SK-N-SH (cell line): ENCODE measurements around the gene SLC35G2. TPM values are rescaled to one million over a fixed set of nuclear protein-coding genes. Genes with fewer than 3 reads are reported as not detected.

Source experiments
- CTCF ChIA-PET: fragments of 300-600, 350-600 bp; formaldehyde crosslinking; extraction: SDS; loops from one replicate; lab custom pipeline; 2021; lab: Yijun Ruan, JAX
- POLR2A ChIA-PET: fragments of 350-600 bp; sonication (Branson Sonifier 250); formaldehyde crosslinking; extraction: SDS; loops from one replicate; lab custom pipeline; 2020; ENCODE audit warnings: antibody characterized with exemption, inconsistent platforms; lab: Yijun Ruan, JAX
- DNase-seq: peaks from one replicate; pipeline ENCODE4 v3.0.0; 2012
- H2AFZ ChIP-seq: fragments of 200-600 bp; sonication (generic); 2 replicates; pipeline ENCODE4 v1.8.1; 2016; ENCODE audit warnings: antibody characterized with exemption, mild to moderate bottlenecking, low read depth
- H3F3A ChIP-seq: fragments of 200-600 bp; sonication (generic); replicated peaks from 2 replicates; pipeline ENCODE3; 2016; ENCODE audit warnings: antibody characterized with exemption, mild to moderate bottlenecking; ENCODE audit not compliant: insufficient read depth
- H3K27ac ChIP-seq, 2 experiments: fragments of 200-500 bp in 1 of 2; fragments of 200-600 bp in 1 of 2; sonication (Bioruptor generic) in 1 of 2; sonication (generic), shearing (Covaris generic) in 1 of 2; 2 replicates each; pipeline versions ENCODE4 v1.5.1 to v1.6.1; 2014 to 2016; ENCODE audit warnings: low read depth in 2 of 2, inconsistent platforms in 1 of 2, low read length in 1 of 2, mild to moderate bottlenecking in 1 of 2, mixed read lengths in 1 of 2
- H3K27me3 ChIP-seq: fragments of 200-600 bp; sonication (generic), shearing (Covaris generic); 2 replicates; pipeline ENCODE4 v1.6.1; 2016; ENCODE audit warnings: mixed run types; ENCODE audit not compliant: insufficient read depth
- H3K36me3 ChIP-seq, 2 experiments: fragments of 200-500 bp in 1 of 2; fragments of 200-600 bp in 1 of 2; sonication (Bioruptor generic) in 1 of 2; sonication (generic) in 1 of 2; replicated peaks in 1 of 2; 2 replicates each; pipeline versions ENCODE3 to v1.5.1; 2014 to 2016; ENCODE audit warnings: low read length in 1 of 2, mild to moderate bottlenecking in 1 of 2; ENCODE audit not compliant: insufficient read depth in 2 of 2, control insufficient read depth in 1 of 2
- H3K4me1 ChIP-seq, 2 experiments: fragments of 200-500 bp in 1 of 2; fragments of 200-600 bp in 1 of 2; sonication (Bioruptor generic) in 1 of 2; sonication (generic), shearing (Covaris generic) in 1 of 2; 2 replicates each; pipeline versions ENCODE4 v1.5.1 to v1.6.1; 2014 to 2016; ENCODE audit warnings: low read depth in 1 of 2, low read length in 1 of 2, mixed run types in 1 of 2; ENCODE audit not compliant: insufficient read depth in 2 of 2, control insufficient read depth in 1 of 2
- H3K4me2 ChIP-seq: fragments of 200-600 bp; sonication (generic), shearing (Covaris generic); 2 replicates; pipeline ENCODE4 v1.6.1; 2017; ENCODE audit warnings: mixed run types
- H3K4me3 ChIP-seq, 2 experiments: fragments of 200-500 bp in 1 of 2; fragments of 200-600 bp in 1 of 2; sonication (Bioruptor generic) in 1 of 2; sonication (generic), shearing (Covaris generic) in 1 of 2; 2 replicates each; pipeline versions ENCODE4 v1.5.1 to v1.8.1; 2014 to 2016; ENCODE audit warnings: low read depth in 2 of 2, inconsistent platforms in 1 of 2, low read length in 1 of 2, mild to moderate bottlenecking in 1 of 2, mixed read lengths in 1 of 2, moderate library complexity in 1 of 2
- H3K79me2 ChIP-seq: fragments of 200-600 bp; sonication (generic); 2 replicates; pipeline ENCODE4 v1.8.1; 2017; ENCODE audit warnings: mild to moderate bottlenecking; ENCODE audit not compliant: insufficient read depth
- H3K9ac ChIP-seq: fragments of 200-600 bp; sonication (generic); 2 replicates; pipeline ENCODE4 v1.6.1; 2017; ENCODE audit warnings: mixed run types
- H3K9me2 ChIP-seq: fragments of 200-600 bp; sonication (generic); 2 replicates; pipeline ENCODE4 v1.6.1; 2017; ENCODE audit warnings: mixed run types
- H3K9me3 ChIP-seq: fragments of 200-600 bp; sonication (generic); 2 replicates; pipeline ENCODE4 v1.6.1; 2017; ENCODE audit warnings: mixed run types, mild to moderate bottlenecking, moderate library complexity
- H4K20me1 ChIP-seq: fragments of 200-600 bp; sonication (generic); 2 replicates; pipeline ENCODE4 v1.6.1; 2017; ENCODE audit warnings: mild to moderate bottlenecking, mixed run types; ENCODE audit not compliant: insufficient read depth
- FOSL2 ChIP-seq: IDR thresholded peaks from 2 replicates; pipeline ENCODE4 v1.4.0; 2012; ENCODE audit warnings: low read depth, mild to moderate bottlenecking, moderate library complexity, borderline replicate concordance
- MEF2A ChIP-seq: IDR thresholded peaks from 2 replicates; pipeline ENCODE4 v1.4.0; 2012; ENCODE audit warnings: low read depth, borderline replicate concordance
- MXI1 ChIP-seq: IDR thresholded peaks from 2 replicates; pipeline ENCODE4 v1.6.1; 2012; ENCODE audit warnings: mild to moderate bottlenecking, low read depth, low read length, improper control_type of control experiment
- NFIC ChIP-seq: IDR thresholded peaks from 2 replicates; pipeline ENCODE4 v1.4.0; 2012; ENCODE audit warnings: borderline replicate concordance
- NRF1 ChIP-seq: IDR thresholded peaks from 2 replicates; pipeline ENCODE4 v1.6.1; 2012; ENCODE audit warnings: low read depth, mild to moderate bottlenecking, low read length
- RXRA ChIP-seq: IDR thresholded peaks from 2 replicates; pipeline ENCODE4 v1.4.0; 2012; ENCODE audit warnings: low read depth, mild to moderate bottlenecking, borderline replicate concordance
- SIN3A ChIP-seq: IDR thresholded peaks from 2 replicates; pipeline ENCODE4 v1.6.1; 2012; ENCODE audit warnings: low read depth, mild to moderate bottlenecking, low read length, moderate library complexity, borderline replicate concordance
- SMC3 ChIP-seq: IDR thresholded peaks from 2 replicates; pipeline ENCODE4 v1.6.1; 2012; ENCODE audit warnings: low read depth, low read length, improper control_type of control experiment
- TEAD4 ChIP-seq: IDR thresholded peaks from 2 replicates; pipeline ENCODE4 v1.4.0; 2012; ENCODE audit warnings: mild to moderate bottlenecking, borderline replicate concordance; ENCODE audit not compliant: insufficient read depth
- polyA plus RNA-seq, 3 experiments: library from polyadenylated mRNA; depleted of rRNA; stranded (reverse); fragments of >200 nt; gene quantifications; 2 replicates each; pipeline ENCODE4 v1.2.3, GENCODE V29; 2012
- TF ChIP-seq, protein P1 (sequence below): IDR thresholded peaks from 2 replicates; pipeline ENCODE4 v1.4.0; 2012; ENCODE audit warnings: low read depth, borderline replicate concordance
- TF ChIP-seq, protein P2 (sequence below): fragments of 150-350 bp; IDR thresholded peaks from 2 replicates; pipeline ENCODE4 v1.6.1; 2017; ENCODE audit warnings: antibody characterized with exemption, low read length, low read depth, borderline replicate concordance
- TF ChIP-seq, protein P3 (sequence below): IDR thresholded peaks from 2 replicates; pipeline ENCODE4 v1.4.0; 2012; ENCODE audit warnings: low read depth, borderline replicate concordance
- TF ChIP-seq, protein P4 (sequence below): IDR thresholded peaks from 2 replicates; pipeline ENCODE4 v1.6.1; 2012; ENCODE audit warnings: mild to moderate bottlenecking, low read depth, low read length, moderate library complexity

Gene SLC35G2
- polyA plus RNA-seq, 1 of the 3 experiments (the other 2 are of a cell fraction) = 9.7 TPM

DNA sequence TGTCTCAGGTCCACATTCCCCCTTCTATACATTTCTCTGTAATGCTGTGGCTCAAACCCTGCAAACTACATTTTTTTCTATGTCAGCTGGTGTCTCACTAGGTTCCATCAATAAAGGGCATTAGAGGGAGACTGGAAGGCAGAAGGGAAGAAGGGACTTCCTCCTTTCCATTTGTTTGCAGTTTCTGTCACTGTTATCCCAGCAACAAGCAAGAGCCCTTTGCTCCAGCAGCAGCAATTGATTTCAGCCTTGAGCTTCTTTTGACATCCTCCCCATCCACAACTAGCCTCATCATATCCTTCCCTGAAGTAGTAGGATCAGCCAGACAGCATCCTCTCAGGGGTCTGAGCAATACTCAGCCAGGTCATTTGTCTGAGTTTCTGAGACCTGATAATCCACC is 37.7 kb downstream of the SLC35G2 start (continued):
- TF ChIP-seq, protein P1, sequence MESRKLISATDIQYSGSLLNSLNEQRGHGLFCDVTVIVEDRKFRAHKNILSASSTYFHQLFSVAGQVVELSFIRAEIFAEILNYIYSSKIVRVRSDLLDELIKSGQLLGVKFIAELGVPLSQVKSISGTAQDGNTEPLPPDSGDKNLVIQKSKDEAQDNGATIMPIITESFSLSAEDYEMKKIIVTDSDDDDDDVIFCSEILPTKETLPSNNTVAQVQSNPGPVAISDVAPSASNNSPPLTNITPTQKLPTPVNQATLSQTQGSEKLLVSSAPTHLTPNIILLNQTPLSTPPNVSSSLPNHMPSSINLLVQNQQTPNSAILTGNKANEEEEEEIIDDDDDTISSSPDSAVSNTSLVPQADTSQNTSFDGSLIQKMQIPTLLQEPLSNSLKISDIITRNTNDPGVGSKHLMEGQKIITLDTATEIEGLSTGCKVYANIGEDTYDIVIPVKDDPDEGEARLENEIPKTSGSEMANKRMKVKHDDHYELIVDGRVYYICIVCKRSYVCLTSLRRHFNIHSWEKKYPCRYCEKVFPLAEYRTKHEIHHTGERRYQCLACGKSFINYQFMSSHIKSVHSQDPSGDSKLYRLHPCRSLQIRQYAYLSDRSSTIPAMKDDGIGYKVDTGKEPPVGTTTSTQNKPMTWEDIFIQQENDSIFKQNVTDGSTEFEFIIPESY = no peak
- TF ChIP-seq, all 33 proteins: peak for 0

DNA sequence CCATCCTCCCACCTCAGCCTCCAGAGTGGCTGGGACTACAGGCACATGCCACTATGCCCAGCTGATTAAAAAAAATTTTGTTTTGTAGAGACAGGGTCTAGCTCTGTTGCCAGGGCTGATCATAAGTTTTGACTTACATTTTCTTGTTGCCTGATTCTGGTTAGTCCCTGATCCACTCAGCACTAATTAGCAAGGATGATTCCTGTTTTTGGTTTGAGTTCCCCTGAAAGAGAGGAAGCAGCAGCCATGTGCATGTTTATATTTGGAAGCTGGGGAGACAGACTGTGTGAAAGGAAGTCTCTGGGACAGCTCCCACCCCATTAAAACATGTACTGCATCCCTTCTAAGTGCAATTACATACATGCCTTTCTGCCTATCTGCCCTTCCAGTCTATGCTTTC is 39.5 kb downstream of the SLC35G2 start:
- TF ChIP-seq MXI1 = no peak
- TF ChIP-seq, protein P2, sequence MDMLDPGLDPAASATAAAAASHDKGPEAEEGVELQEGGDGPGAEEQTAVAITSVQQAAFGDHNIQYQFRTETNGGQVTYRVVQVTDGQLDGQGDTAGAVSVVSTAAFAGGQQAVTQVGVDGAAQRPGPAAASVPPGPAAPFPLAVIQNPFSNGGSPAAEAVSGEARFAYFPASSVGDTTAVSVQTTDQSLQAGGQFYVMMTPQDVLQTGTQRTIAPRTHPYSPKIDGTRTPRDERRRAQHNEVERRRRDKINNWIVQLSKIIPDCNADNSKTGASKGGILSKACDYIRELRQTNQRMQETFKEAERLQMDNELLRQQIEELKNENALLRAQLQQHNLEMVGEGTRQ = no peak
- no peak for TF ChIP-seq NFIC
- TF ChIP-seq SMC3 = no peak
- TF ChIP-seq, protein P3, sequence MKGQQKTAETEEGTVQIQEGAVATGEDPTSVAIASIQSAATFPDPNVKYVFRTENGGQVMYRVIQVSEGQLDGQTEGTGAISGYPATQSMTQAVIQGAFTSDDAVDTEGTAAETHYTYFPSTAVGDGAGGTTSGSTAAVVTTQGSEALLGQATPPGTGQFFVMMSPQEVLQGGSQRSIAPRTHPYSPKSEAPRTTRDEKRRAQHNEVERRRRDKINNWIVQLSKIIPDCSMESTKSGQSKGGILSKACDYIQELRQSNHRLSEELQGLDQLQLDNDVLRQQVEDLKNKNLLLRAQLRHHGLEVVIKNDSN = no peak
- TF ChIP-seq, protein P4, sequence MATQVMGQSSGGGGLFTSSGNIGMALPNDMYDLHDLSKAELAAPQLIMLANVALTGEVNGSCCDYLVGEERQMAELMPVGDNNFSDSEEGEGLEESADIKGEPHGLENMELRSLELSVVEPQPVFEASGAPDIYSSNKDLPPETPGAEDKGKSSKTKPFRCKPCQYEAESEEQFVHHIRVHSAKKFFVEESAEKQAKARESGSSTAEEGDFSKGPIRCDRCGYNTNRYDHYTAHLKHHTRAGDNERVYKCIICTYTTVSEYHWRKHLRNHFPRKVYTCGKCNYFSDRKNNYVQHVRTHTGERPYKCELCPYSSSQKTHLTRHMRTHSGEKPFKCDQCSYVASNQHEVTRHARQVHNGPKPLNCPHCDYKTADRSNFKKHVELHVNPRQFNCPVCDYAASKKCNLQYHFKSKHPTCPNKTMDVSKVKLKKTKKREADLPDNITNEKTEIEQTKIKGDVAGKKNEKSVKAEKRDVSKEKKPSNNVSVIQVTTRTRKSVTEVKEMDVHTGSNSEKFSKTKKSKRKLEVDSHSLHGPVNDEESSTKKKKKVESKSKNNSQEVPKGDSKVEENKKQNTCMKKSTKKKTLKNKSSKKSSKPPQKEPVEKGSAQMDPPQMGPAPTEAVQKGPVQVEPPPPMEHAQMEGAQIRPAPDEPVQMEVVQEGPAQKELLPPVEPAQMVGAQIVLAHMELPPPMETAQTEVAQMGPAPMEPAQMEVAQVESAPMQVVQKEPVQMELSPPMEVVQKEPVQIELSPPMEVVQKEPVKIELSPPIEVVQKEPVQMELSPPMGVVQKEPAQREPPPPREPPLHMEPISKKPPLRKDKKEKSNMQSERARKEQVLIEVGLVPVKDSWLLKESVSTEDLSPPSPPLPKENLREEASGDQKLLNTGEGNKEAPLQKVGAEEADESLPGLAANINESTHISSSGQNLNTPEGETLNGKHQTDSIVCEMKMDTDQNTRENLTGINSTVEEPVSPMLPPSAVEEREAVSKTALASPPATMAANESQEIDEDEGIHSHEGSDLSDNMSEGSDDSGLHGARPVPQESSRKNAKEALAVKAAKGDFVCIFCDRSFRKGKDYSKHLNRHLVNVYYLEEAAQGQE = no peak
- no peak for TF ChIP-seq FOSL2
- TF ChIP-seq TEAD4 = no peak
- no peak for TF ChIP-seq NRF1
- TF ChIP-seq MEF2A = no peak
- TF ChIP-seq RXRA = no peak
- TF ChIP-seq SIN3A = no peak
- POLR2A ChIA-PET = no interaction called here

More for the DNA sequence above, 39.5 kb downstream of the SLC35G2 start:
- Histone ChIP-seq H3K9ac (no peak overlapping the region), H3K9me2 (no peaks in the 10 kb centered on the region), H2AFZ (no peak overlapping the region), H3K27me3 (no peaks in the 10 kb centered on the region), H3K27ac (no peak overlapping the region), H4K20me1 (peaks cover 2% of the 10 kb centered on the region; the same call in 1 of the 2 replicates), H3F3A (peaks cover 15% of the 10 kb centered on the region), H3K4me1 (peaks cover 2 to 5% of the 10 kb centered on the region in 2 experiments; a peak in 3 of 4 replicates), H3K4me3 (no peak overlapping the region), H3K36me3 (peaks cover 20 to 22% of the 10 kb centered on the region in 2 experiments), H3K79me2 (peaks cover 59% of the 10 kb centered on the region), H3K4me2 (no peak overlapping the region), H3K9me3 (no peaks in the 10 kb centered on the region)
- no peak for DNase-seq
- CTCF ChIA-PET = interaction anchor here (0.7 to 1.1 kb wide), 4 partner anchors 14 to 173 kb away, joined by 3 to 7 read pairs (median 3); partner anchors contain the start of gene STAG1
